WTC11 (cell line): ENCODE results near the gene KLB.

Experiments
- NFYB ChIP-seq: sonication (generic); formaldehyde crosslinking; conservative IDR thresholded peaks from 2 replicates; pipeline ENCODE4 v1.8.0; 2022; ENCODE audit warnings: low read depth, missing genetic modification reagents
- TEAD4 ChIP-seq: sonication (generic); formaldehyde crosslinking; IDR thresholded peaks from 2 replicates; pipeline ENCODE4 v1.8.0; 2022; ENCODE audit warnings: mild to moderate bottlenecking, missing genetic modification reagents
- TF ChIP-seq, protein P1 (sequence below): sonication (generic); formaldehyde crosslinking; IDR thresholded peaks from 2 replicates; pipeline ENCODE4 v1.8.1; 2022; ENCODE audit warnings: mild to moderate bottlenecking, moderate library complexity, missing genetic modification reagents

DNA sequence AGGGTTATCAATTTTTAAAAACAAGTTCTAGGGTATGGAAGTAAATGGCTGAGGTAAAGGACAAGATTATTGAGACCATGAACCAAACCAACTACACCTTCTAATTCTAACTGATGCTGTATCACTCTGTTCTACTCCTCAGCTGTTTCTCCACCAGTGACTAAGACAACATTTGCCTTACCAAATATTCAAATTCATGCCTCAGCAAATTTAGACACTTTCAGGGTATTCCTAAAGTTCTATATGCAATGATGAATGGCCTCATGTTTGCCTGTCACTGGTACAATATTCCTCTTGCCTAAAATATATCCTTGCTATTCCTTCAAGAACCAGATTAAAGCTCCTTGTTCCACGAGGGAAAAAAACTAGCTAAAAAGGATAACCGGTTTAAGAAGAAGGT lies 47.0 kb downstream of the KLB start:
- TF ChIP-seq NFYB (CRISPR knock-in tag) (no peak), TEAD4 (no peak)
- TF ChIP-seq, protein P1, sequence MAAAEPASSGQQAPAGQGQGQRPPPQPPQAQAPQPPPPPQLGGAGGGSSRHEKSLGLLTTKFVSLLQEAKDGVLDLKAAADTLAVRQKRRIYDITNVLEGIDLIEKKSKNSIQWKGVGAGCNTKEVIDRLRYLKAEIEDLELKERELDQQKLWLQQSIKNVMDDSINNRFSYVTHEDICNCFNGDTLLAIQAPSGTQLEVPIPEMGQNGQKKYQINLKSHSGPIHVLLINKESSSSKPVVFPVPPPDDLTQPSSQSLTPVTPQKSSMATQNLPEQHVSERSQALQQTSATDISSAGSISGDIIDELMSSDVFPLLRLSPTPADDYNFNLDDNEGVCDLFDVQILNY (CRISPR knock-in tag), result no peak
